ENCODE data around the gene ALMS1. TPM values are rescaled to one million over a fixed set of nuclear protein-coding genes. Genes with fewer than 3 reads are reported as not detected.
"Not testable (repeated sequence)": the region's sequence is repeated elsewhere in the genome, so short reads cannot be mapped to it uniquely, and the experiment has no call there.

ALMS1 gene
- total and polyA plus RNA-seq, 3 experiments from 2014 or later, result 4.1 to 20.1 (median 18.8) TPM

DNA sequence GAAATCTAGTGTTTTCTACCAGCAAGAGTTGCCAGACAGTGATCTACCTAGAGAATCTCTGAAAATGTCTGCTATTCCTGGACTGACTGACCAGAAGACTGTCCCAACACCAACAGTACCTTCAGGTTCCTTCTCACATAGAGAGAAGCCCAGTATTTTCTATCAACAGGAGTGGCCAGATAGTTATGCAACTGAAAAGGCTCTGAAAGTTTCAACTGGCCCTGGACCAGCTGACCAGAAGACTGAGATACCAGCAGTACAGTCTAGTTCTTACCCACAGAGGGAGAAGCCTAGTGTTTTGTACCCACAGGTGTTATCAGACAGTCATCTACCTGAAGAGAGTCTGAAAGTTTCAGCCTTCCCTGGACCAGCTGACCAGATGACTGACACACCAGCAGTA lies 63.8 kb downstream of the ALMS1 start:
- Mint-ChIP-seq H3K36me3 (peaks cover 24 to 80% (median 53%) of the 10 kb centered on the region in 3 donors), H3K27me3 (no peaks in the 10 kb centered on the region), H3K4me3 (no peak overlapping the region), H3K9me3 (no peaks in the 10 kb centered on the region), H3K4me1 (no peaks in the 10 kb centered on the region), H3K27ac (no peak overlapping the region)
- CTCF ChIA-PET, result no interaction called here
- no peaks in the 10 kb centered on the region for H3K27me3 ChIP-seq (ENCODE audit: insufficient read depth, low read length, poor library complexity, severe bottlenecking)
- no peaks in the 10 kb centered on the region for H3K4me1 ChIP-seq (ENCODE audit: insufficient read depth, low read length)
- POLR2A ChIA-PET, result no interaction called here
- no peaks in the 10 kb centered on the region for H3K9me3 ChIP-seq (ENCODE audit: low read length)
- H3K4me3 ChIP-seq (ENCODE audit: low read length), result no peak overlapping the region
- DNase-seq, result no peak
- peaks cover 24% of the 10 kb centered on the region for H3K36me3 ChIP-seq (ENCODE audit: insufficient read depth, low read length)
- no peak overlapping the region for H3K27ac ChIP-seq (ENCODE audit: low read depth, low read length)

- no peak for DNase-seq
- H3K27ac ChIP-seq (ENCODE audit: low read depth, low read length), result no peak overlapping the region
- Mint-ChIP-seq H3K27me3 (no peaks in the 10 kb centered on the region), H3K4me3 (no peak overlapping the region), H3K36me3 (peaks cover 26 to 79% (median 59%) of the 10 kb centered on the region in 3 donors), H3K9me3 (no peaks in the 10 kb centered on the region), H3K4me1 (no peaks in the 10 kb centered on the region), H3K27ac (no peak overlapping the region)
- H3K9me3 ChIP-seq (ENCODE audit: low read length), result no peaks in the 10 kb centered on the region
- POLR2A ChIA-PET, result no interaction called here
- H3K4me3 ChIP-seq (ENCODE audit: low read length), result no peak overlapping the region
- H3K27me3 ChIP-seq (ENCODE audit: insufficient read depth, low read length, poor library complexity, severe bottlenecking), result no peaks in the 10 kb centered on the region
- no peaks in the 10 kb centered on the region for H3K4me1 ChIP-seq (ENCODE audit: insufficient read depth, low read length)
- H3K36me3 ChIP-seq (ENCODE audit: insufficient read depth, low read length), result peaks cover 27% of the 10 kb centered on the region
- CTCF ChIA-PET, result no interaction called here
Measured at GRCh38 chr2:73451263-73451972, 65.8 kb downstream of the ALMS1 start.

DNA sequence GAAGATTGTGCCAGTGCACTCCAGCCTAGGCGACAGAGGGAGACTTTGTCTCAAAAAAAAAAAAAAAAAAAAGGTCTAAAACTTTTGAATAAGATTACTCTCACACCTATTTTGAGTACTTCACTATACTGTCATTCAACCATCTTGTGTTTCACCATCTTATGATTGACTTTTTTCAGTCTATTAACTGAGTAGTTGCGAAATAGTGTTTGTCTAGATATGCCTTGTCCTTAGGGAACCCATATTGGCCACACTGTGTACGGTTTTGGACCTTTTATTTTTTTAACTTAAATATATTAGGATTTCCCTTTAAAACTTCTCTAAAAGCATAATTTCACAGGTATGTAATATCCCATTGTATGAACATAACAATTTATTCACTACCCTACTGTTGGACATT lies 72.3 kb downstream of the ALMS1 start:
- H3K4me3 ChIP-seq (ENCODE audit: low read length), result no peak overlapping the region
- Mint-ChIP-seq H3K4me1 (no peaks in the 10 kb centered on the region), H3K9me3 (peaks cover 0 to 20% (median 5%) of the 10 kb centered on the region in 5 donors), H3K4me3 (no peak overlapping the region), H3K36me3 (peaks cover 15 to 60% (median 40%) of the 10 kb centered on the region in 3 donors), H3K27me3 (no peaks in the 10 kb centered on the region), H3K27ac (no peak overlapping the region)
- H3K27ac ChIP-seq (ENCODE audit: low read depth, low read length), result no peak overlapping the region
- no peaks in the 10 kb centered on the region for H3K9me3 ChIP-seq (ENCODE audit: low read length)
- ChIA-PET CTCF (no interaction called here), POLR2A (no interaction called here)
- no peaks in the 10 kb centered on the region for H3K27me3 ChIP-seq (ENCODE audit: insufficient read depth, low read length, poor library complexity, severe bottlenecking)
- no peak for DNase-seq
- peaks cover 11% of the 10 kb centered on the region for H3K36me3 ChIP-seq (ENCODE audit: insufficient read depth, low read length)
- no peaks in the 10 kb centered on the region for H3K4me1 ChIP-seq (ENCODE audit: insufficient read depth, low read length)

- H3K9me3 ChIP-seq (ENCODE audit: low read length); H3K4me3 Mint-ChIP-seq; H3K27me3 Mint-ChIP-seq; POLR2A ChIA-PET; H3K4me1 ChIP-seq (ENCODE audit: insufficient read depth, low read length); H3K27me3 ChIP-seq (ENCODE audit: insufficient read depth, low read length, poor library complexity, severe bottlenecking); CTCF ChIA-PET; H3K27ac Mint-ChIP-seq; DNase-seq; H3K36me3 ChIP-seq (ENCODE audit: insufficient read depth, low read length); H3K4me1 Mint-ChIP-seq; H3K27ac ChIP-seq (ENCODE audit: low read depth, low read length); H3K4me3 ChIP-seq (ENCODE audit: low read length): not testable (repeated sequence)
- Mint-ChIP-seq H3K36me3 (peaks cover 8 to 31% (median 18%) of the 10 kb centered on the region in 3 donors), H3K9me3 (peaks cover 0 to 26% (median 6%) of the 10 kb centered on the region in 5 donors)
Measured at GRCh38 chr2:73462388-73462787, 76.8 kb downstream of the ALMS1 start.

DNA sequence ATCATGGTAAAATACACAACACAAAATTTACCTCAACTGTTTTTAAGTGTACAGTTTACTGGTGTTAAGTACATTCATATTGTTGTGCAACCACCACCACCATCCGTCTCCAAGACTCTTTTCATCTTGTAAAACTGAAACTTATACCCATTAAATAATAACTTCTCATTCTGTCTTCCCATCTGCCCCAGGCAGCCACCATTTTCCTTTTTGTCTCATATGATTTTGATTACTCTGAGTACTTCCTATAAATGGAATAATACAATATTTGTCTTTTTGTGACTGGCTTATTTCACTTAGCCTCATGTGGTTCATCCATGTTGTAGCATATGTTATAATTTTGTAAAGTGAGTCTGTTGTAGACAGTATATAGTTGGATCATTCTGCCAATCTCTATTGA lies 82.7 kb downstream of the ALMS1 start:
- H3K9me3 ChIP-seq (ENCODE audit: low read length), result no peaks in the 10 kb centered on the region
- no peaks in the 10 kb centered on the region for H3K36me3 ChIP-seq (ENCODE audit: insufficient read depth, low read length)
- H3K27me3 Mint-ChIP-seq, result no peaks in the 10 kb centered on the region
- no peak for DNase-seq
- no peaks in the 10 kb centered on the region for H3K4me1 Mint-ChIP-seq
- CTCF ChIA-PET, result no interaction called here
- H3K27ac ChIP-seq (ENCODE audit: low read depth, low read length), result no peak overlapping the region
- H3K4me3 ChIP-seq (ENCODE audit: low read length), result no peak overlapping the region
- H3K4me3 Mint-ChIP-seq, result no peak overlapping the region
- H3K27me3 ChIP-seq (ENCODE audit: insufficient read depth, low read length, poor library complexity, severe bottlenecking), result no peaks in the 10 kb centered on the region
- POLR2A ChIA-PET, result no interaction called here
- peaks cover 0 to 3% (median 0%) of the 10 kb centered on the region in 5 donors for H3K9me3 Mint-ChIP-seq
- H3K27ac Mint-ChIP-seq, result no peak overlapping the region
- H3K36me3 Mint-ChIP-seq, result no peaks in the 10 kb centered on the region
- H3K4me1 ChIP-seq (ENCODE audit: insufficient read depth, low read length), result no peaks in the 10 kb centered on the region

GRCh38 chr2:73483874-73484273 lies 98.2 kb downstream of the ALMS1 start:
- H3K4me3 ChIP-seq (ENCODE audit: low read length); DNase-seq; H3K4me1 ChIP-seq (ENCODE audit: insufficient read depth, low read length); H3K27me3 ChIP-seq (ENCODE audit: insufficient read depth, low read length, poor library complexity, severe bottlenecking); POLR2A ChIA-PET; H3K9me3 ChIP-seq (ENCODE audit: low read length); H3K4me3 Mint-ChIP-seq; H3K27ac Mint-ChIP-seq; H3K36me3 ChIP-seq (ENCODE audit: insufficient read depth, low read length); H3K4me1 Mint-ChIP-seq; CTCF ChIA-PET; H3K27me3 Mint-ChIP-seq; H3K27ac ChIP-seq (ENCODE audit: low read depth, low read length): not testable (repeated sequence)
- peaks cover 14 to 34% (median 30%) of the 10 kb centered on the region in 3 donors for H3K36me3 Mint-ChIP-seq
- H3K9me3 Mint-ChIP-seq, result peaks cover 2 to 19% (median 7%) of the 10 kb centered on the region in 5 donors

GRCh38 chr2:73487112-73487657 lies 101.5 kb downstream of the ALMS1 start:
- Mint-ChIP-seq H3K36me3 (peaks cover 31 to 56% (median 49%) of the 10 kb centered on the region in 3 donors), H3K4me1 (peaks cover 9 to 12% (median 11%) of the 10 kb centered on the region in 3 donors), H3K4me3 (no peak overlapping the region), H3K9me3 (peaks cover 0 to 5% (median 0%) of the 10 kb centered on the region in 5 donors), H3K27me3 (no peaks in the 10 kb centered on the region), H3K27ac (no peak overlapping the region)
- ChIA-PET CTCF (no interaction called here), POLR2A (no interaction called here)
- no peak for DNase-seq
- Histone ChIP-seq H3K9me3 (ENCODE audit: low read length) (no peaks in the 10 kb centered on the region), H3K4me3 (ENCODE audit: low read length) (no peak overlapping the region), H3K4me1 (ENCODE audit: insufficient read depth, low read length) (no peaks in the 10 kb centered on the region), H3K36me3 (ENCODE audit: insufficient read depth, low read length) (peaks cover 4% of the 10 kb centered on the region), H3K27ac (ENCODE audit: low read depth, low read length) (no peak overlapping the region), H3K27me3 (ENCODE audit: insufficient read depth, low read length, poor library complexity, severe bottlenecking) (no peaks in the 10 kb centered on the region)

DNA sequence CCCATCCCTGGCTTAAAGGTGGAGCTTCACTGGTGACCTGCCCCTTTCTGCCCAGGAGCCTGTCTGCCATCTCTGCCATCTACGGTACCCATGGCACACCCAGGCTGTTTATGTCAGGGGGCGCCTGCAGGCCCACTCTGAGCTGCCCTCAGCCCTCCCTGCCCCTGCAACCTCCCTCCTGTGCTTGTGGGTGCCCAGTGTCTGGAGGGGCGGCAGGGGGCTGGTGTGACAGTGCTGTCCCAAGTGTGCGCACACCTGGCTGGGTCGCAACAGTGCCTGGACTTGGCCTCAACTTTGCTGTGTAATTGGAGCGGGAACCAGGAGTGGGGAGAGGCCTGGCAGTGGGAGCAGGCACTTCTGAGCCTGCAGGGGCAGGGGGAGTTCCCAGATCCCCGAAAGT lies 102.4 kb downstream of the ALMS1 start:
- H3K27me3 ChIP-seq (ENCODE audit: insufficient read depth, low read length, poor library complexity, severe bottlenecking), result no peaks in the 10 kb centered on the region
- no peaks in the 10 kb centered on the region for H3K4me1 ChIP-seq (ENCODE audit: insufficient read depth, low read length)
- DNase-seq, result no peak
- H3K27ac ChIP-seq (ENCODE audit: low read depth, low read length), result no peak overlapping the region
- Mint-ChIP-seq H3K27me3 (no peaks in the 10 kb centered on the region), H3K27ac (no peak overlapping the region), H3K36me3 (peaks cover 33 to 56% (median 52%) of the 10 kb centered on the region in 3 donors), H3K4me3 (no peak overlapping the region), H3K9me3 (peaks cover 0 to 5% (median 0%) of the 10 kb centered on the region in 5 donors), H3K4me1 (peaks cover 9 to 12% (median 11%) of the 10 kb centered on the region in 3 donors)
- H3K9me3 ChIP-seq (ENCODE audit: low read length), result no peaks in the 10 kb centered on the region
- POLR2A ChIA-PET, result no interaction called here
- H3K4me3 ChIP-seq (ENCODE audit: low read length), result no peak overlapping the region
- CTCF ChIA-PET, result no interaction called here
- H3K36me3 ChIP-seq (ENCODE audit: insufficient read depth, low read length), result peaks cover 4% of the 10 kb centered on the region

Data from CD8-positive, alpha-beta memory T cell (primary cell).